PC-3 (cell line): Measurements from ENCODE around the gene CES5A. TPM values are rescaled to one million over a fixed set of nuclear protein-coding genes. Genes with fewer than 3 reads are reported as not detected.

ENCODE experiments used
- ATAC-seq: fragments of 200-7000 bp; cut with Tn5 transposase; 2 replicates; pipeline ENCODE4 v1.9.1; 2020; ENCODE audit warnings: mild to moderate bottlenecking, moderate library complexity
- BruUV-seq: library from RNA; stranded (reverse); fragments of 400-500 nt; replicated peaks from 2 replicates; lab custom pipeline; 2021; lab: Mats Ljungman, UMichigan
- CTCF ChIA-PET: fragments of 300-600 bp; sonication (Branson Sonifier 250); formaldehyde crosslinking; loops from one replicate; lab custom pipeline; 2022; ENCODE audit warnings: antibody characterized with exemption; lab: Charles Lee
- POLR2A ChIA-PET: fragments of 300-600 bp; sonication (Branson Sonifier 250); formaldehyde crosslinking; loops from one replicate; lab custom pipeline; 2022; ENCODE audit warnings: antibody characterized with exemption; ENCODE audit not compliant: unreplicated experiment; lab: Charles Lee
- DNase-seq: peaks from one replicate; pipeline ENCODE4 v3.0.0-alpha.2; 2015
- H2AFZ ChIP-seq: fragments of 300-600 bp; sonication (generic); 2 replicates; pipeline ENCODE4 v1.6.0; 2016; ENCODE audit warnings: antibody characterized with exemption, low read length
- H3F3A ChIP-seq: fragments of 300-600 bp; sonication (generic); one replicate; pipeline ENCODE4 v1.6.0; 2017; ENCODE audit warnings: antibody characterized with exemption, low read length, control low read depth, mild to moderate bottlenecking; ENCODE audit not compliant: unreplicated experiment
- H3K27ac ChIP-seq: fragments of 300-600 bp; sonication (generic); 2 replicates; pipeline ENCODE4 v1.5.1; 2016; ENCODE audit warnings: mild to moderate bottlenecking, low read length
- H3K27me3 ChIP-seq: fragments of 300-600 bp; sonication (generic); 2 replicates; pipeline ENCODE4 v1.6.1; 2016; ENCODE audit warnings: low read length, mixed read lengths
- H3K36me3 ChIP-seq: fragments of 300-600 bp; sonication (generic); 2 replicates; pipeline ENCODE4 v1.6.1; 2016; ENCODE audit warnings: low read depth, mixed run types, low read length, mixed read lengths
- H3K4me1 ChIP-seq: fragments of 300-600 bp; sonication (generic); 2 replicates; pipeline ENCODE4 v1.5.1; 2016; ENCODE audit warnings: low read length; ENCODE audit not compliant: insufficient read depth
- H3K4me2 ChIP-seq: fragments of 300-600 bp; sonication (generic); 2 replicates; pipeline ENCODE4 v1.6.0; 2016; ENCODE audit warnings: low read length
- H3K4me3 ChIP-seq: fragments of 300-600 bp; sonication (generic); 2 replicates; pipeline ENCODE4 v1.5.1; 2016; ENCODE audit warnings: mild to moderate bottlenecking, low read length, mixed read lengths
- H3K79me2 ChIP-seq: fragments of 300-600 bp; sonication (generic); 2 replicates; pipeline ENCODE4 v1.6.1; 2017; ENCODE audit warnings: low read length, mixed read lengths
- H3K9ac ChIP-seq: fragments of 300-600 bp; sonication (generic); 2 replicates; pipeline ENCODE4 v1.6.0; 2016; ENCODE audit warnings: mild to moderate bottlenecking, low read length
- H3K9me2 ChIP-seq: fragments of 300-600 bp; sonication (generic); replicated peaks from 2 replicates; pipeline ENCODE4 v1.6.1; 2016; ENCODE audit warnings: mixed run types, low read length, mixed read lengths
- H3K9me3 ChIP-seq: fragments of 300-600 bp; sonication (generic); 2 replicates; pipeline ENCODE4 v1.6.1; 2016; ENCODE audit warnings: low read length, mixed read lengths
- H4K20me1 ChIP-seq: fragments of 300-600 bp; sonication (generic); 2 replicates; pipeline ENCODE4 v1.6.1; 2016; ENCODE audit warnings: low read length, mixed read lengths
- EZH2 ChIP-seq: fragments of 300-600 bp; sonication (generic); IDR thresholded peaks from one replicate; pipeline ENCODE4 v1.6.1; 2017; ENCODE audit warnings: antibody characterized with exemption, mild to moderate bottlenecking, low read length; ENCODE audit not compliant: unreplicated experiment
- EZH2phosphoT487 ChIP-seq: fragments of 300-600 bp; sonication (generic); IDR thresholded peaks from 2 replicates; pipeline ENCODE4 v1.6.1; 2018; ENCODE audit warnings: mild to moderate bottlenecking, antibody characterized with exemption, low read length, borderline replicate concordance
- intact Hi-C: fragments of 100-400 bp; cut with micrococcal nuclease; formaldehyde crosslinking; loops from 2 replicates; pipeline ENCODE4 v1.9.0; 2023
- total RNA-seq: library from RNA; depleted of rRNA; stranded (reverse); fragments of >200 nt; gene quantifications from 2 replicates; pipeline ENCODE4 v1.2.3, GENCODE V29; 2014
- TF ChIP-seq, protein P1 (sequence below): fragments of 300-600 bp; sonication (generic); conservative IDR thresholded peaks from 2 replicates; pipeline ENCODE4 v1.5.1; 2017; ENCODE audit warnings: antibody characterized with exemption, low read depth, mild to moderate bottlenecking, low read length

Gene CES5A
- total RNA-seq, 1 experiment from 2014 or later, result not detected

DNA sequence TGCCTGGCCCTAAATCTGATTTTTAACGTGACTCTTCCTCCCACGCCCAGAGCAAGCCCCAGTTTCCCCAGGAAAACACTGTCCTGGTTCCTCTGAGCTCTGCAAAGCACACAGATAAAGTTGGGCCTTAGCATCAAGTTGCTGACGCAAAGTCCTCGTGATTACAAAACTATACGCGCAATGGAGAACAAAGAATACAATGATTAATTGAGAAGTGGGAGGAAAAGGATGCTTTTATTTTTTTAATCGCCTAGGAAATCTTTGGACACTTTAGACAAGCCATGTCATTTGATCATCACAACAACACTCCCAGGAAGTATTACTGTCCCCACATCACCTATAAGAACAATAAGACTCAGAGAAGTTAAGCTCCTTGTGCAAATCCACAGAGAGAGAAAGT lies 30.5 kb upstream of the CES5A start:
- POLR2A ChIA-PET, result no interaction called here
- no peak overlapping the region for H3K27ac ChIP-seq
- DNase-seq, result no peak
- intact Hi-C loops, result no loop called here
- no peaks in the 10 kb centered on the region for H3K79me2 ChIP-seq
- no TSS peak for BruUV-seq
- H3K4me3 ChIP-seq, result no peak overlapping the region
- no peaks in the 10 kb centered on the region for H3K36me3 ChIP-seq
- H2AFZ ChIP-seq, result no peak overlapping the region
- H3K9ac ChIP-seq, result no peak overlapping the region
- no peaks in the 10 kb centered on the region for H3K27me3 ChIP-seq
- no peaks in the 10 kb centered on the region for H4K20me1 ChIP-seq
- no peak overlapping the region for H3K4me2 ChIP-seq
- no peaks in the 10 kb centered on the region for H3K4me1 ChIP-seq
- CTCF ChIA-PET, result no interaction called here
- no peak for ATAC-seq
- no peaks in the 10 kb centered on the region for H3K9me3 ChIP-seq
- H3K9me2 ChIP-seq, result no peaks in the 10 kb centered on the region
- H3F3A ChIP-seq, result no peaks in the 10 kb centered on the region
- no peak for TF ChIP-seq EZH2
- TF ChIP-seq, protein P1, sequence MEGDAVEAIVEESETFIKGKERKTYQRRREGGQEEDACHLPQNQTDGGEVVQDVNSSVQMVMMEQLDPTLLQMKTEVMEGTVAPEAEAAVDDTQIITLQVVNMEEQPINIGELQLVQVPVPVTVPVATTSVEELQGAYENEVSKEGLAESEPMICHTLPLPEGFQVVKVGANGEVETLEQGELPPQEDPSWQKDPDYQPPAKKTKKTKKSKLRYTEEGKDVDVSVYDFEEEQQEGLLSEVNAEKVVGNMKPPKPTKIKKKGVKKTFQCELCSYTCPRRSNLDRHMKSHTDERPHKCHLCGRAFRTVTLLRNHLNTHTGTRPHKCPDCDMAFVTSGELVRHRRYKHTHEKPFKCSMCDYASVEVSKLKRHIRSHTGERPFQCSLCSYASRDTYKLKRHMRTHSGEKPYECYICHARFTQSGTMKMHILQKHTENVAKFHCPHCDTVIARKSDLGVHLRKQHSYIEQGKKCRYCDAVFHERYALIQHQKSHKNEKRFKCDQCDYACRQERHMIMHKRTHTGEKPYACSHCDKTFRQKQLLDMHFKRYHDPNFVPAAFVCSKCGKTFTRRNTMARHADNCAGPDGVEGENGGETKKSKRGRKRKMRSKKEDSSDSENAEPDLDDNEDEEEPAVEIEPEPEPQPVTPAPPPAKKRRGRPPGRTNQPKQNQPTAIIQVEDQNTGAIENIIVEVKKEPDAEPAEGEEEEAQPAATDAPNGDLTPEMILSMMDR, result no peak

DNA sequence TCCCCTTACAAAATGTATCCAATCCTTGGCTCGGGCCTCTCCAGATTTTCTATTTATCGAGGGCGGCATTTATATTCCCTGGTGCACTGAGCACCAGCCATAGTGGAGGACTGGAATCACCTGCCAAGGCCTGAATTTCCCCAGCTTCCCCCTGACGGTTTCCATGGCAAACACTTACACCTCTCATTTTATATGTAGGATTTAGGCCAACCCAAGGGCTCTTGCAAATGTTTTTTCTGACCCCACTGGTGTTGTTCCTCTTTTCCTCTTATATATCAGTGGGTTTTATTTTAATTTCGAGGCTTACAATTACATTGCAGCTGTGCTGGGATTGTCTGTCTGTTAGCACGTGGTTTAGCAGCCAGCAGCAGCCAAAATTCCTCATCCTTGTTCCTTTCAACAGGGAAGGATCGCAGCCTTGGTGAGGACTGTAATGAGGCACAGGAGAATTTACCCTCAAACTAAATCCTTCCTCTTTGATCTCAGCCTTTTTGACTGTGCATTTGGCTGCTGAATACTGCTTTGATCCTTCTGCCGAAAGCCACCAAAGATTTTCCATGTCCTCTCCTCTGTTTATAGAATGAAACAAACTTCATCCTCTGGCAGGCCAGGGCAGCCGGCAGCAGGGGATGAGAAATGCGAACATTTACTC lies 26.5 kb upstream of the CES5A start:
- no peaks in the 10 kb centered on the region for H3K79me2 ChIP-seq
- no peak overlapping the region for H3K9ac ChIP-seq
- TF ChIP-seq EZH2phosphoT487 (no peak), EZH2 (no peak)
- TF ChIP-seq, protein P1, result no peak
- H3K9me2 ChIP-seq, result no peaks in the 10 kb centered on the region
- ChIA-PET CTCF (no interaction called here), POLR2A (no interaction called here)
- no peaks in the 10 kb centered on the region for H3F3A ChIP-seq
- no peaks in the 10 kb centered on the region for H3K4me1 ChIP-seq
- H3K27ac ChIP-seq, result no peak overlapping the region
- no peak overlapping the region for H3K4me2 ChIP-seq
- DNase-seq (no peak), ATAC-seq (no peak)
- no peak overlapping the region for H3K4me3 ChIP-seq
- no peaks in the 10 kb centered on the region for H3K27me3 ChIP-seq
- no peaks in the 10 kb centered on the region for H4K20me1 ChIP-seq
- no TSS peak for BruUV-seq
- no peak overlapping the region for H2AFZ ChIP-seq
- no peaks in the 10 kb centered on the region for H3K9me3 ChIP-seq
- no peaks in the 10 kb centered on the region for H3K36me3 ChIP-seq
- intact Hi-C loops, result no loop called here

DNA sequence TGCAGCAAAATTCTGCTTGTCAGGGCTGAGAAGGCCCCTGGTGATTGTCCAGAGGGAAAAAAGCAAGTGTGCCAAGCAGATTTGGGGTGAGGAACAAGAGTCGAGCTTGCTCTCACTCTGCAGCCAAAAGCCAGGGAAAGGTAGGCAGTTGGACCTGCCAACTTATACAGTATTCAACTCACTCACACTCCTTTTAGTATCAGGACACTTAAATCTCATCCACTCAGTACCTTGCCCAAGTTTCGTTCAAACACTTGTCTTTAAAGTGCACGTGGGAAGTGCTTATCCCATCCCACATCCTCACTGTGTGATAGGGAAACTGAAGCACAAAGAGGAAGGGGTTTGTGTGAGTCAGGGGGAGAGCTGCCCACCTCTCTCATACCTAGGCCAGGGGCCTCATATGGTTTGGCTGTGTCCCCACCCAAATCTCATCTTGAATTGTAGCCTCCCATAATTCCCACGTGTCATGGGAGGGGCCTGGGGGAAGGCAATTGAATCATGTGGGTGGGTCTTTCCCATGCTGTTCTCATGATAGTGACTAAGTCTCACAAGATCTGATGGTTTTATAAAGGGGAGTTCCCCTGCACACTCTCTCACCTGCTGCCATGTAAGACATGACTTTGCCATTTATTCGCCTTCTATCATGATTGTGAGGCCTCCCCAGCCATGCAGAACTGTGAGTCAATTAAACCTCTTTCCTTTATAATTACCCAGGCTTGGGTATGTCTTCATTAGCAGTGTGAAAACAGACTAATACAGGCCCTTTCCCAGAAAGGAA lies 25.6 kb upstream of the CES5A start:
- DNase-seq (no peak), ATAC-seq (no peak)
- no peaks in the 10 kb centered on the region for H3K9me2 ChIP-seq
- H3F3A ChIP-seq, result no peaks in the 10 kb centered on the region
- no peak overlapping the region for H3K27ac ChIP-seq
- H3K27me3 ChIP-seq, result no peaks in the 10 kb centered on the region
- H3K79me2 ChIP-seq, result no peaks in the 10 kb centered on the region
- no peak for TF ChIP-seq EZH2
- TF ChIP-seq, protein P1, result no peak
- TF ChIP-seq EZH2phosphoT487, result no peak
- no peak overlapping the region for H3K4me3 ChIP-seq
- no peak overlapping the region for H2AFZ ChIP-seq
- CTCF ChIA-PET, result no interaction called here
- H3K9ac ChIP-seq, result no peak overlapping the region
- H3K9me3 ChIP-seq, result no peaks in the 10 kb centered on the region
- intact Hi-C loops, result no loop called here
- H3K4me2 ChIP-seq, result no peak overlapping the region
- POLR2A ChIA-PET, result no interaction called here
- H4K20me1 ChIP-seq, result no peaks in the 10 kb centered on the region
- BruUV-seq, result no TSS peak
- H3K36me3 ChIP-seq, result no peaks in the 10 kb centered on the region
- no peaks in the 10 kb centered on the region for H3K4me1 ChIP-seq
